ENCODE results near the gene EBI3.

DNA sequence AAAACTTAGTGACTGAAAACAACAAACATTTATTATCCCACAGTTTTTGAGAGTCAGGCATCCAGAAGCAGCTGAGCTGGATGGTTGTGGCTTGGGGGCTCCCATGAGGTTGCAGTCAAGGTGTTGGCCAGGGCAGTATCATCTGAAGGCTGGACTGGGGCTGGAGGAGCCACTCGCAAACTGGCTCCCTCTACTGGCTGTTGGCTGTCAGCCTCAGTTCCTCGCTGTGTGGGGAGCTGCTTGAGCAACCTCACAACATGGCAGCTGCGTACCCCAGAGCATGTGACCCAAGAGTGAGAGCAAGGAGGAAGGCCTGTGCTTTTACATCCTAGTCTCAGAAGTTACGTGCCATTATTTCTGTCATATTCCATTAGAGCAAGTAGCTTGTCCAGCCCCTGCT is 27.2 kb downstream of the EBI3 start:
- TF ChIP-seq SUZ12 (IDR thresholded peaks at IDR 0.05; ENCODE audit: extremely low read depth, insufficient read depth, insufficient read length) = no peak
- TF ChIP-seq ZNF274 (IDR thresholded peaks at IDR 0.05; ENCODE audit: low read depth, low read length) = no peak
- no peak for TF ChIP-seq YY1 (IDR thresholded peaks at IDR 0.05; ENCODE audit: insufficient read depth, insufficient read length)
